ENCODE data around the gene PSIP1.
"Not testable (repeated sequence)": the region's sequence is repeated elsewhere in the genome, so short reads cannot be mapped to it uniquely, and the experiment has no call there.

The PSIP1 gene

DNA sequence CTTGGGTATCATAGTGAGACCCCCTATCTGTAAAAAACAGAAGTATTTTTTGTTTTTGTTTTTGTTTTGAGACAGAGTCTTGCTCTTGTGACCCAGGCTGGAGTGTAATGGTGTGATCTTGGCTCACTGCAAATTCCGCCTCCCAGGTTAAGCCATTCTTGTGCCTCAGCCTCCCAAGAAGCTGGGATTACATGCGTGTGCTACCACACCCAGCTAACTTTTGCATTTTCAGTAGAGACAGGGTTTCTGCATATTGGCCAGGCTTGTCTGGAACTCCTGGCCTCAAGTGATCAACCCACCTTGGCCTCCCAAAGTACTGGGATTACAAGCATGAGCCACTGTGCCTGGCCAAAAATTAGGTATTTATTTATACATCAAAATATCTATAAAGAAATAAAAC, 31.9 kb upstream of the PSIP1 start:
- H3K4me3 ChIP-seq (ENCODE audit: low read depth, low read length), result no peak overlapping the region
- H3K27me3 ChIP-seq (ENCODE audit: insufficient read depth, low read depth, severe bottlenecking), result no peaks in the 10 kb centered on the region
- H3K9me3 ChIP-seq (ENCODE audit: severe bottlenecking), result no peaks in the 10 kb centered on the region
- no peak for DNase-seq
- no peak overlapping the region for H3K27ac ChIP-seq
- H3K36me3 ChIP-seq, result no peaks in the 10 kb centered on the region
- TF ChIP-seq, protein P1, sequence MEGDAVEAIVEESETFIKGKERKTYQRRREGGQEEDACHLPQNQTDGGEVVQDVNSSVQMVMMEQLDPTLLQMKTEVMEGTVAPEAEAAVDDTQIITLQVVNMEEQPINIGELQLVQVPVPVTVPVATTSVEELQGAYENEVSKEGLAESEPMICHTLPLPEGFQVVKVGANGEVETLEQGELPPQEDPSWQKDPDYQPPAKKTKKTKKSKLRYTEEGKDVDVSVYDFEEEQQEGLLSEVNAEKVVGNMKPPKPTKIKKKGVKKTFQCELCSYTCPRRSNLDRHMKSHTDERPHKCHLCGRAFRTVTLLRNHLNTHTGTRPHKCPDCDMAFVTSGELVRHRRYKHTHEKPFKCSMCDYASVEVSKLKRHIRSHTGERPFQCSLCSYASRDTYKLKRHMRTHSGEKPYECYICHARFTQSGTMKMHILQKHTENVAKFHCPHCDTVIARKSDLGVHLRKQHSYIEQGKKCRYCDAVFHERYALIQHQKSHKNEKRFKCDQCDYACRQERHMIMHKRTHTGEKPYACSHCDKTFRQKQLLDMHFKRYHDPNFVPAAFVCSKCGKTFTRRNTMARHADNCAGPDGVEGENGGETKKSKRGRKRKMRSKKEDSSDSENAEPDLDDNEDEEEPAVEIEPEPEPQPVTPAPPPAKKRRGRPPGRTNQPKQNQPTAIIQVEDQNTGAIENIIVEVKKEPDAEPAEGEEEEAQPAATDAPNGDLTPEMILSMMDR (IDR thresholded peaks at IDR 0.05; ENCODE audit: low read depth, low read length), result no peak

DNA sequence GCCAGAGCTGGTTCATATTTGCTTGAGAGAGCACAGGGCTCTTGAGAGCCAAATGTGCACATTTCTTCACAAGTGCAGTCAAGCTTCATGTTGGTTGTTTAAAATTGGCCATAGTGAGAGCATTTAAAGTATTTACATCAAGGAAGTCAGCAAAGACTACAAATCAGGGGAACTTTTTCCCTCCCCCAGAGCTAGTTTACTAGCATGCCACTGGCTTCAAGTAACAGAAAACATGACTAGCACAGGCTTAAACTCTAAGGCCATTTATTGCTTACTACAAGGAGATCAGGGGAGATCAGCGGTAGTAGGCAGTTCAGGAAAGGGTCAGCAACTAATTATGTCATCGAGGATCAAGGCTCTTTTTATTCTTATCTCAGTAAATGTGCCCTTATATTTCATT, 31.1 kb upstream of the PSIP1 start:
- DNase-seq, result peak; percentile 17
- TF ChIP-seq, protein P1 (IDR thresholded peaks at IDR 0.05; ENCODE audit: low read depth, low read length), result no peak
- Histone ChIP-seq H3K27me3 (ENCODE audit: insufficient read depth, low read depth, severe bottlenecking) (no peaks in the 10 kb centered on the region), H3K27ac (no peak overlapping the region), H3K36me3 (no peaks in the 10 kb centered on the region), H3K4me3 (ENCODE audit: low read depth, low read length) (no peak overlapping the region), H3K9me3 (ENCODE audit: severe bottlenecking) (no peaks in the 10 kb centered on the region)

DNA sequence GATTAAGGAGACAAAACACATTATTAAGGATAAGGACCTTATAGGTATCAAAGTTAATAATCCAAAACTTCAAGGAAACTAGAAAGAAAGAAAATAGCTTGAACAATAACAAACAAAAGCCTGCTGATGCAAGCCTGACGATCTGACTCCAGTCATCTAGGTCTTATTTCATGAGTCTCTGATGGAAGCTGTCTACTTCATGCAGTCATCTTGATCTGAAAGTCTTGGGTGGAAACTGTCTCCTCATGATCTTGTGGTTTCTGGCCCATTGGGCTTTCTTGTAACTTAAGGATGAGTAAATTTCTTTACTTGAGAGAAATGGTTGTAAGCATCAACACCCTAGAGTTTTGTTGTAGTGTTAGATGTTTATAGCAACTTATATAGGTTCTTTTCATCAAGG, 20.6 kb upstream of the PSIP1 start:
- Histone ChIP-seq H3K36me3 (no peaks in the 10 kb centered on the region), H3K9me3 (ENCODE audit: severe bottlenecking) (no peaks in the 10 kb centered on the region), H3K27me3 (ENCODE audit: insufficient read depth, low read depth, severe bottlenecking) (no peaks in the 10 kb centered on the region), H3K27ac (no peak overlapping the region), H3K4me3 (ENCODE audit: low read depth, low read length) (no peak overlapping the region)
- no peak for DNase-seq
- TF ChIP-seq, protein P1 (IDR thresholded peaks at IDR 0.05; ENCODE audit: low read depth, low read length), result no peak

DNA sequence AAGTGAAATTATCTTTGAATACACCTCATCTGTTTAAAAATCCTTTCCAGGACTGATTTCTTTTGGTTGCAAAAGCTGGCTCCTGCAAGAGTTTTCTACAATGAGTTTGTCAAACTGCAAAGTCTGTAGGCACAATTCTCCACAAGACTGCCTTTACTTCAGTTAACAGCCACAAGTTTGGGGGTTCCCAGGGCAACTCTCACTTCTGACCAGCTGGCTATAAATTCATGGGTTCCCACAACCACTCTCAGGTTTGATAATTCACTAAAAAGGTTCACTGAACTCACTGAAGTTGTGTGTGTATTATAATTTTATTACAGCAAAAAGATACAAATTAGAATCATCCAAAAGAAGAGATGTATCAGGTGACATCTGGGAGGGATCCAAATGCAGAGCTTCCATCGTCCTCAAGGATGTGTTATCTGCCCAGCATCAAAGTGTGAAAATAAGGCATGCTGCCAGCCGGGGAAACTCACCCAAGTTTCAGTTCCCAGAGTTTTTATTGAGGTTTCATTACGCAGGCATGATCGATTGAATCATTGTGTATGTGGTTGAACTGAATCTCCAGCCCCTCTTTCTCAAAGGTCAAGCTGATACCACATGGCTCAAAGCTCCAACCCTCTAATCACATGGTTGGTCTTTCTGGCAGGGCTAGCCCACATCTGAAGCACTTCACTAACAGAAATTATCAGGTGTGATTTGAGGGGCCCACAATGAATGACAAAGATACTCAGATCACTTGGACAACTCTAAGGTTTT, 19.0 kb upstream of the PSIP1 start:
- TF ChIP-seq, protein P1 (IDR thresholded peaks at IDR 0.05; ENCODE audit: low read depth, low read length), result no peak
- Histone ChIP-seq H3K27me3 (ENCODE audit: insufficient read depth, low read depth, severe bottlenecking) (no peaks in the 10 kb centered on the region), H3K36me3 (no peaks in the 10 kb centered on the region), H3K27ac (no peak overlapping the region), H3K4me3 (ENCODE audit: low read depth, low read length) (no peak overlapping the region), H3K9me3 (ENCODE audit: severe bottlenecking) (no peaks in the 10 kb centered on the region)
- DNase-seq, result no peak

DNA sequence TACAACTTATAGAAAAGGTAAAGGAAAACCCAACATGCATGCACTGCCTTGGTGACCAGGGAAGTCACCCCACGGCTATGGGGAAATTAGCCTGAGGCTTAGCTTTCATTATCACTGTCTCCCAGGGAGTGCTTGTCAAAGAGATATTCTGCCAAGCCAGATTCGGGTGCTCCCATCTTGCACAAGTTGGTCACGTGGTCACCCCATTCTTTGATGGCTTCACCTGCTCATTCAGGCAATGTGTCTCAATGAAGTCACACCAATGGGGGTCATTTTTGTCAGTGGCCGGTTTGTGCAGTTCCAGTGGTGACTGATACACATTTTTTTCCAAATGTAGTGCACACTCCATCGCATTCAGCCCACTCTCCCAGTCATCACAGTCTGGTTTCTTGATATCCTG, 16.3 kb upstream of the PSIP1 start:
- not testable (repeated sequence) for DNase-seq; H3K27me3 ChIP-seq (ENCODE audit: insufficient read depth, low read depth, severe bottlenecking); H3K9me3 ChIP-seq (ENCODE audit: severe bottlenecking); H3K4me3 ChIP-seq (ENCODE audit: low read depth, low read length); H3K27ac ChIP-seq; H3K36me3 ChIP-seq

DNA sequence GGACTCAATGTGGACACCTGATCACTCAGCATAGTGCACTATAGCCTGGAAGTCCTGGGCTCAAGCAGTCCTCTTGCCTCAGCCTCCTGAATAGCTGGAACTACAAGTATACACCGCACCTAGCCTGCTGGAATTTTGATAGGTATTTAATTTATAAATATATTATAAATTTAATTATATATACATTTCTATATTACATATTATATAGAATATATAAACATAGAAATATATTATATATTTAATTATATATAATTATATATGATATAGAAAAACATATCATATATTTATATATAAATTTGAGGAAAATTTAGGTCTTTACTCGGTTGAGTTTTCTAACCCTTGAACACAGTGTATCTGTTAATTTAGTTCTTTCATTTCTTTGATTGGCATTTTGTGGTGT, 15.2 kb upstream of the PSIP1 start:
- TF ChIP-seq, protein P1 (IDR thresholded peaks at IDR 0.05; ENCODE audit: low read depth, low read length), result no peak
- Histone ChIP-seq H3K4me3 (ENCODE audit: low read depth, low read length) (no peak overlapping the region), H3K27me3 (ENCODE audit: insufficient read depth, low read depth, severe bottlenecking) (no peaks in the 10 kb centered on the region), H3K36me3 (no peaks in the 10 kb centered on the region), H3K27ac (no peak overlapping the region), H3K9me3 (ENCODE audit: severe bottlenecking) (no peaks in the 10 kb centered on the region)
- DNase-seq, result no peak
